Gastrocnemius medialis (tissue), 4 donors: ENCODE data around the gene NUP54.

Experiments used
- POLR2A ChIP-seq, 2 donors: fragments of 450-650 bp; IDR thresholded peaks; one replicate each; pipeline ENCODE4 v1.6.1; 2017; ENCODE audit warnings: antibody characterized with exemption in 2 of 2, mild to moderate bottlenecking in 2 of 2, moderate library complexity in 2 of 2
- TF ChIP-seq, protein P1 (sequence below), 5 experiments: fragments of 450-650 bp in 3 of 5; fragments of 200-600 bp in 2 of 5; sonication (generic) in 2 of 5; IDR thresholded peaks in 4 of 5; conservative IDR thresholded peaks in 1 of 5; 1 replicate in 4 of 5; 2 replicates in 1 of 5; pipeline ENCODE4 v1.5.1; 2016 to 2019; ENCODE audit warnings: antibody characterized with exemption in 5 of 5, mild to moderate bottlenecking in 3 of 5, moderate library complexity in 3 of 5

DNA sequence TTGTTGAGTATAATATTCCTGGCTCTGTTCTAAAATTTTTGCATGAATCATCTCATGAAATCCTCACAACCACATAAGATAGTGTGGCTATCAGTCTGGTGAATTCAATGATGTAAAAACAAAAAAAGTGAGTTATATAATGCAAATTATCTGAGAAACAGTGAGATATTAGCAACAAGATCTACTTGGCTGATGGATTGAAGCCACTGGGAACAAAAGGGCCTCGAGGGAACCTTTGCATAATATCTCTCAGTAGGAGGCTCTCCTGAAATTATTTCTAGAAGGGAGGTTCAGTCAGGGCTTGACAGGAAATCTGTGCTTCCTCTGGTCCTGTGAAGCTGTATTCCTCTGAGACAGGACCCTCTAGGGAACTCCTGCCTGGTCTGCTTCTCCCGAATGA is 30.1 kb upstream of the NUP54 start:
- TF ChIP-seq, protein P1, sequence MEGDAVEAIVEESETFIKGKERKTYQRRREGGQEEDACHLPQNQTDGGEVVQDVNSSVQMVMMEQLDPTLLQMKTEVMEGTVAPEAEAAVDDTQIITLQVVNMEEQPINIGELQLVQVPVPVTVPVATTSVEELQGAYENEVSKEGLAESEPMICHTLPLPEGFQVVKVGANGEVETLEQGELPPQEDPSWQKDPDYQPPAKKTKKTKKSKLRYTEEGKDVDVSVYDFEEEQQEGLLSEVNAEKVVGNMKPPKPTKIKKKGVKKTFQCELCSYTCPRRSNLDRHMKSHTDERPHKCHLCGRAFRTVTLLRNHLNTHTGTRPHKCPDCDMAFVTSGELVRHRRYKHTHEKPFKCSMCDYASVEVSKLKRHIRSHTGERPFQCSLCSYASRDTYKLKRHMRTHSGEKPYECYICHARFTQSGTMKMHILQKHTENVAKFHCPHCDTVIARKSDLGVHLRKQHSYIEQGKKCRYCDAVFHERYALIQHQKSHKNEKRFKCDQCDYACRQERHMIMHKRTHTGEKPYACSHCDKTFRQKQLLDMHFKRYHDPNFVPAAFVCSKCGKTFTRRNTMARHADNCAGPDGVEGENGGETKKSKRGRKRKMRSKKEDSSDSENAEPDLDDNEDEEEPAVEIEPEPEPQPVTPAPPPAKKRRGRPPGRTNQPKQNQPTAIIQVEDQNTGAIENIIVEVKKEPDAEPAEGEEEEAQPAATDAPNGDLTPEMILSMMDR (IDR thresholded peaks at IDR 0.05 in 4 of 5, conservative IDR thresholded peaks at IDR 0.05 in 1 of 5) = no peak
- no peak for TF ChIP-seq POLR2A (IDR thresholded peaks at IDR 0.05)
